Neural cell (in vitro differentiated cells): ENCODE measurements around the gene ARHGEF16. TPM values are rescaled to one million over a fixed set of nuclear protein-coding genes. Genes with fewer than 3 reads are reported as not detected.

Experiments used
- H2AFZ ChIP-seq: fragments of 200-600, 300-800 bp; sonication (generic), shearing (Covaris generic); 2 replicates; pipeline ENCODE4 v1.6.0; 2014; ENCODE audit warnings: low read depth, mild to moderate bottlenecking, antibody characterized with exemption, low read length, moderate library complexity
- H3F3A ChIP-seq: fragments of 200-600 bp; shearing (Covaris generic); 2 replicates; pipeline ENCODE4 v1.6.1; 2016; ENCODE audit warnings: mild to moderate bottlenecking, moderate library complexity, mixed read lengths, antibody characterized with exemption, low read length; ENCODE audit not compliant: insufficient read depth, poor library complexity, severe bottlenecking
- H3K27ac ChIP-seq: fragments of 200-600, 300-800 bp; sonication (generic), shearing (Covaris generic); 2 replicates; pipeline ENCODE4 v1.5.1; 2014; ENCODE audit warnings: mild to moderate bottlenecking, low read length, moderate library complexity
- H3K27me3 ChIP-seq: fragments of 300-800, 200-600 bp; sonication (generic), shearing (Covaris generic); 2 replicates; pipeline ENCODE4 v1.6.0; 2014; ENCODE audit warnings: mild to moderate bottlenecking, low read depth, low read length, moderate library complexity; ENCODE audit not compliant: insufficient read depth
- H3K36me3 ChIP-seq: fragments of 300-800, 200-600 bp; sonication (generic), shearing (Covaris generic); 2 replicates; pipeline ENCODE4 v1.5.1; 2014; ENCODE audit warnings: mild to moderate bottlenecking, antibody characterized with exemption, low read length, moderate library complexity; ENCODE audit not compliant: insufficient read depth
- H3K4me2 ChIP-seq: fragments of 300-800, 200-600 bp; sonication (generic), shearing (Covaris generic); 2 replicates; pipeline ENCODE4 v1.6.0; 2014; ENCODE audit warnings: mild to moderate bottlenecking, low read length
- H3K4me3 ChIP-seq: fragments of 300-800, 200-600 bp; sonication (generic), shearing (Covaris generic); 2 replicates; pipeline ENCODE4 v1.5.1; 2014; ENCODE audit warnings: mild to moderate bottlenecking, low read length, moderate library complexity
- H3K79me2 ChIP-seq: fragments of 200-600 bp; shearing (Covaris generic); replicated peaks from 2 replicates; pipeline ENCODE4 v1.6.0; 2014; ENCODE audit warnings: mild to moderate bottlenecking, low read length, moderate library complexity; ENCODE audit not compliant: insufficient read depth
- H3K9ac ChIP-seq: fragments of 300-800, 200-600 bp; sonication (generic), shearing (Covaris generic); 2 replicates; pipeline ENCODE4 v1.6.1; 2016; ENCODE audit warnings: mild to moderate bottlenecking, low read length, mixed read lengths
- H3K9me2 ChIP-seq: fragments of 200-600 bp; shearing (Covaris generic); 2 replicates; pipeline ENCODE4 v1.6.1; 2016; ENCODE audit warnings: mild to moderate bottlenecking, low read length, mixed read lengths; ENCODE audit not compliant: insufficient read depth
- H3K9me3 ChIP-seq: fragments of 200-600, 300-800 bp; sonication (generic), shearing (Covaris generic); 2 replicates; pipeline ENCODE4 v1.6.1; 2016; ENCODE audit warnings: mild to moderate bottlenecking, mixed run types, low read length, moderate library complexity, mixed read lengths
- H4K20me1 ChIP-seq: fragments of 200-600 bp; shearing (Covaris generic); 2 replicates; pipeline ENCODE4 v1.6.1; 2016; ENCODE audit warnings: mild to moderate bottlenecking, mixed run types; ENCODE audit not compliant: insufficient read depth
- EP300 ChIP-seq: fragments of 450-650 bp; conservative IDR thresholded peaks from 2 replicates; pipeline ENCODE4 v1.6.1; 2014; ENCODE audit warnings: antibody characterized with exemption, mild to moderate bottlenecking, moderate library complexity; ENCODE audit not compliant: poor library complexity, severe bottlenecking
- EZH2 ChIP-seq: fragments of 200-600, 300-800 bp; shearing (Covaris generic), sonication (generic); IDR thresholded peaks from 2 replicates; pipeline ENCODE4 v1.6.1; 2014; ENCODE audit warnings: antibody characterized with exemption, low read length, borderline replicate concordance, mild to moderate bottlenecking; ENCODE audit not compliant: insufficient read depth, poor library complexity, severe bottlenecking
- MXI1 ChIP-seq: fragments of 450-650 bp; conservative IDR thresholded peaks from 2 replicates; pipeline ENCODE4 v1.6.1; 2014; ENCODE audit warnings: antibody characterized with exemption, mild to moderate bottlenecking; ENCODE audit not compliant: poor library complexity, severe bottlenecking
- POLR2AphosphoS5 ChIP-seq: IDR thresholded peaks from 2 replicates; pipeline ENCODE4 v1.6.1; 2012
- RAD21 ChIP-seq: fragments of 450-650 bp; conservative IDR thresholded peaks from 2 replicates; pipeline ENCODE4 v1.6.1; 2014; ENCODE audit warnings: antibody characterized with exemption, mild to moderate bottlenecking, moderate library complexity
- SMC3 ChIP-seq: fragments of 450-650 bp; conservative IDR thresholded peaks from 2 replicates; pipeline ENCODE4 v1.6.1; 2014; ENCODE audit warnings: antibody characterized with exemption, mild to moderate bottlenecking, moderate library complexity; ENCODE audit not compliant: poor library complexity
- TAF1 ChIP-seq: IDR thresholded peaks from 2 replicates; pipeline ENCODE4 v1.6.1; 2012; ENCODE audit warnings: low read depth
- polyA plus RNA-seq: library from polyadenylated mRNA; depleted of rRNA; stranded (reverse); fragments of >200 nt; gene quantifications from 2 replicates; pipeline ENCODE4 v1.2.3, GENCODE V29; 2014
- TF ChIP-seq, protein P1 (sequence below): fragments of 450-650 bp; IDR thresholded peaks from 2 replicates; pipeline ENCODE4 v1.5.1; 2014; ENCODE audit warnings: antibody characterized with exemption, mild to moderate bottlenecking, moderate library complexity; ENCODE audit not compliant: poor library complexity, severe bottlenecking
- TF ChIP-seq, protein P2 (sequence below): IDR thresholded peaks from 2 replicates; pipeline ENCODE4 v1.6.1; 2012; ENCODE audit warnings: borderline replicate concordance

The ARHGEF16 gene
- polyA plus RNA-seq, 1 donor from 2014 or later, result 0.64 TPM

DNA sequence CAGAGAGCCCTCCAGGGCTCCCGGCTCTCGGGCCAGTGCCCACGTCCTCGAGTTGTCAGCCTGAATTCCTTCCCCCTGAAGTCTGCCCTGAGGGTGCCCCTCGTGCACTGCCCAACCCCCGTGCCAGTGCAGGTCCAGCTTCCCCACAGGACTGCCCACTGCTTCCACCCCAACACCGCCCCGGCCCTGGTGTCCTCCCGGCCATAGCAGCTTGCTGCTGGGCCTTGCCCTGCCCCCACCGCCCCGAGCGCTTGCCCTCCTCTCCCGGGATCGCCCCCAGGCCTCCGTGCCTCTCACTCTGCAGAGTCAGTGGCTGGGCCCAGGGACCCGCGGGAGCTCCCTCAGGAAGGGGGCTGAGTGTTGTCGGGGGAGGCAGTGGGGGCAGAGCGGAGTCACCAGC, 24.1 kb upstream of the ARHGEF16 start:
- Histone ChIP-seq H3K9me3 (no peaks in the 10 kb centered on the region), H3K79me2 (no peaks in the 10 kb centered on the region), H3K27me3 (no peaks in the 10 kb centered on the region), H3K9ac (no peak overlapping the region), H3F3A (no peaks in the 10 kb centered on the region), H2AFZ (no peak overlapping the region), H3K4me3 (no peak overlapping the region), H3K4me2 (no peak overlapping the region), H3K36me3 (no peaks in the 10 kb centered on the region), H4K20me1 (no peaks in the 10 kb centered on the region), H3K9me2 (no peaks in the 10 kb centered on the region), H3K27ac (no peak overlapping the region)
- TF ChIP-seq, protein P1, sequence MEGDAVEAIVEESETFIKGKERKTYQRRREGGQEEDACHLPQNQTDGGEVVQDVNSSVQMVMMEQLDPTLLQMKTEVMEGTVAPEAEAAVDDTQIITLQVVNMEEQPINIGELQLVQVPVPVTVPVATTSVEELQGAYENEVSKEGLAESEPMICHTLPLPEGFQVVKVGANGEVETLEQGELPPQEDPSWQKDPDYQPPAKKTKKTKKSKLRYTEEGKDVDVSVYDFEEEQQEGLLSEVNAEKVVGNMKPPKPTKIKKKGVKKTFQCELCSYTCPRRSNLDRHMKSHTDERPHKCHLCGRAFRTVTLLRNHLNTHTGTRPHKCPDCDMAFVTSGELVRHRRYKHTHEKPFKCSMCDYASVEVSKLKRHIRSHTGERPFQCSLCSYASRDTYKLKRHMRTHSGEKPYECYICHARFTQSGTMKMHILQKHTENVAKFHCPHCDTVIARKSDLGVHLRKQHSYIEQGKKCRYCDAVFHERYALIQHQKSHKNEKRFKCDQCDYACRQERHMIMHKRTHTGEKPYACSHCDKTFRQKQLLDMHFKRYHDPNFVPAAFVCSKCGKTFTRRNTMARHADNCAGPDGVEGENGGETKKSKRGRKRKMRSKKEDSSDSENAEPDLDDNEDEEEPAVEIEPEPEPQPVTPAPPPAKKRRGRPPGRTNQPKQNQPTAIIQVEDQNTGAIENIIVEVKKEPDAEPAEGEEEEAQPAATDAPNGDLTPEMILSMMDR, result no peak

DNA sequence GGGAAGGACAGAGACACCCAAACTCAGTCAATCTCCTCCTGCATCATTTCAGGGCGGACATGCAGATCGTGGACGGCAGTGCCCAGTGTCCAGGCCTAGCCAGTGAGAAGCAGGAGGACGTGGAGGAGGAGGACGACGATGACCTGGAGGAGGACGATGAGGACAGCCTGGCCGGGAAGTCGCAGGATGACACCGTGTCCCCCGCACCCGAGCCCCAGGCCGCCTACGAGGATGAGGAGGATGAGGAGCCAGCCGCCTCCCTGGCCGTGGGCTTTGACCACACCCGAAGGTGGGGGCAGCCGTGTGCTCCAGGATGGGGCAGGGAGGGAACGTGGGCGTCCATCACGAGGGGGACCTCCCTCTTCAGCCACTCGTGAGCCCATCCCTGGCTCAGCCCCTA, 23.6 kb upstream of the ARHGEF16 start:
- H3K9me2 ChIP-seq, result no peaks in the 10 kb centered on the region
- no peak overlapping the region for H2AFZ ChIP-seq
- H3K4me3 ChIP-seq, result no peak overlapping the region
- no peaks in the 10 kb centered on the region for H3K9me3 ChIP-seq
- H3K4me2 ChIP-seq, result no peak overlapping the region
- TF ChIP-seq MXI1 (no peak), TAF1 (no peak), RAD21 (no peak), SMC3 (no peak), POLR2AphosphoS5 (no peak), EP300 (no peak), EZH2 (no peak)
- TF ChIP-seq, protein P1, result no peak
- TF ChIP-seq, protein P2, sequence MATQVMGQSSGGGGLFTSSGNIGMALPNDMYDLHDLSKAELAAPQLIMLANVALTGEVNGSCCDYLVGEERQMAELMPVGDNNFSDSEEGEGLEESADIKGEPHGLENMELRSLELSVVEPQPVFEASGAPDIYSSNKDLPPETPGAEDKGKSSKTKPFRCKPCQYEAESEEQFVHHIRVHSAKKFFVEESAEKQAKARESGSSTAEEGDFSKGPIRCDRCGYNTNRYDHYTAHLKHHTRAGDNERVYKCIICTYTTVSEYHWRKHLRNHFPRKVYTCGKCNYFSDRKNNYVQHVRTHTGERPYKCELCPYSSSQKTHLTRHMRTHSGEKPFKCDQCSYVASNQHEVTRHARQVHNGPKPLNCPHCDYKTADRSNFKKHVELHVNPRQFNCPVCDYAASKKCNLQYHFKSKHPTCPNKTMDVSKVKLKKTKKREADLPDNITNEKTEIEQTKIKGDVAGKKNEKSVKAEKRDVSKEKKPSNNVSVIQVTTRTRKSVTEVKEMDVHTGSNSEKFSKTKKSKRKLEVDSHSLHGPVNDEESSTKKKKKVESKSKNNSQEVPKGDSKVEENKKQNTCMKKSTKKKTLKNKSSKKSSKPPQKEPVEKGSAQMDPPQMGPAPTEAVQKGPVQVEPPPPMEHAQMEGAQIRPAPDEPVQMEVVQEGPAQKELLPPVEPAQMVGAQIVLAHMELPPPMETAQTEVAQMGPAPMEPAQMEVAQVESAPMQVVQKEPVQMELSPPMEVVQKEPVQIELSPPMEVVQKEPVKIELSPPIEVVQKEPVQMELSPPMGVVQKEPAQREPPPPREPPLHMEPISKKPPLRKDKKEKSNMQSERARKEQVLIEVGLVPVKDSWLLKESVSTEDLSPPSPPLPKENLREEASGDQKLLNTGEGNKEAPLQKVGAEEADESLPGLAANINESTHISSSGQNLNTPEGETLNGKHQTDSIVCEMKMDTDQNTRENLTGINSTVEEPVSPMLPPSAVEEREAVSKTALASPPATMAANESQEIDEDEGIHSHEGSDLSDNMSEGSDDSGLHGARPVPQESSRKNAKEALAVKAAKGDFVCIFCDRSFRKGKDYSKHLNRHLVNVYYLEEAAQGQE, result no peak
- no peaks in the 10 kb centered on the region for H3K36me3 ChIP-seq
- no peak overlapping the region for H3K27ac ChIP-seq
- H3K27me3 ChIP-seq, result no peaks in the 10 kb centered on the region
- no peaks in the 10 kb centered on the region for H3F3A ChIP-seq
- H3K79me2 ChIP-seq, result no peaks in the 10 kb centered on the region
- no peak overlapping the region for H3K9ac ChIP-seq
- no peaks in the 10 kb centered on the region for H4K20me1 ChIP-seq
